H1 (cell line): Measurements from ENCODE around the gene EFEMP2. TPM values are rescaled to one million over a fixed set of nuclear protein-coding genes. Genes with fewer than 3 reads are reported as not detected.

ENCODE experiments used
- CTCF ChIA-PET: fragments of 300-600 bp; sonication (Branson Sonifier 250); formaldehyde crosslinking; loops from one replicate; lab custom pipeline; 2021; ENCODE audit not compliant: partially characterized antibody; lab: Charles Lee
- POLR2A ChIA-PET: fragments of 300-600 bp; sonication (Branson Sonifier 250); formaldehyde crosslinking; loops from one replicate; lab custom pipeline; 2021; ENCODE audit warnings: inconsistent platforms; ENCODE audit not compliant: partially characterized antibody; lab: Charles Lee
- DNase-seq, 2 experiments: peaks; one replicate each; pipeline versions ENCODE4 v3.0.0 to v3.0.0-alpha.2; 2010 to 2022; ENCODE audit warnings: low spot score in 2 of 2, low read depth in 1 of 2, mixed read lengths in 1 of 2
- FAIRE-seq: peaks from 2 replicates; lab custom pipeline; 2011; peaks lifted over from hg19 to GRCh38; lab: Jason Lieb, UNC
- H2AFZ ChIP-seq: 2 replicates; pipeline ENCODE4 v1.8.1; 2012; ENCODE audit warnings: low read length, inconsistent platforms
- H2AK5ac ChIP-seq: 2 replicates; pipeline ENCODE4 v1.6.1; 2013; ENCODE audit warnings: low read depth, low read length
- H2BK120ac ChIP-seq: replicated peaks from 2 replicates; pipeline ENCODE3; 2013; ENCODE audit warnings: low read depth, low read length, inconsistent platforms
- H2BK12ac ChIP-seq: 2 replicates; pipeline ENCODE4 v1.6.1; 2013; ENCODE audit warnings: low read depth, low read length
- H2BK15ac ChIP-seq: 2 replicates; pipeline ENCODE4 v1.6.1; 2013; ENCODE audit warnings: low read length
- H2BK20ac ChIP-seq: 2 replicates; pipeline ENCODE4 v1.6.1; 2013; ENCODE audit warnings: low read length
- H2BK5ac ChIP-seq: 2 replicates; pipeline ENCODE4 v1.6.1; 2013; ENCODE audit warnings: low read depth, low read length
- H3K14ac ChIP-seq: 2 replicates; pipeline ENCODE4 v1.6.1; 2013; ENCODE audit warnings: inconsistent platforms; ENCODE audit not compliant: insufficient read length
- H3K18ac ChIP-seq: 2 replicates; pipeline ENCODE4 v1.6.1; 2013; ENCODE audit warnings: low read length; ENCODE audit errors: extremely low read depth
- H3K23ac ChIP-seq: 2 replicates; pipeline ENCODE4 v1.6.1; 2013; ENCODE audit warnings: inconsistent platforms; ENCODE audit not compliant: insufficient read length
- H3K23me2 ChIP-seq: 2 replicates; pipeline ENCODE4 v1.6.1; 2013; ENCODE audit warnings: low read depth, low read length
- H3K27ac ChIP-seq: 2 replicates; pipeline ENCODE4 v1.6.1; 2011; ENCODE audit warnings: low read depth, low read length, inconsistent platforms
- H3K27me3 ChIP-seq, 4 experiments: replicated peaks in 1 of 4; 1 replicate in 1 of 4; 2 replicates in 3 of 4; pipeline versions ENCODE4 v1.6.1 to v1.8.1; 2011 to 2013; ENCODE audit warnings: low read length in 3 of 4, mild to moderate bottlenecking in 3 of 4, inconsistent platforms in 2 of 4, mixed read lengths in 2 of 4, moderate library complexity in 1 of 4; ENCODE audit not compliant: control insufficient read depth in 3 of 4, insufficient read depth in 3 of 4; ENCODE audit errors: extremely low read depth in 1 of 4
- H3K36me3 ChIP-seq, 4 experiments: 2 replicates each; pipeline versions ENCODE4 v1.6.1 to v1.8.1; 2011 to 2013; ENCODE audit warnings: mild to moderate bottlenecking in 4 of 4, low read length in 3 of 4, moderate library complexity in 2 of 4, control low read depth in 1 of 4, inconsistent platforms in 1 of 4; ENCODE audit not compliant: insufficient read depth in 4 of 4, control insufficient read depth in 2 of 4
- H3K4ac ChIP-seq: replicated peaks from 2 replicates; pipeline ENCODE3; 2013; ENCODE audit warnings: low read length, low read depth, mixed read lengths, inconsistent platforms; ENCODE audit not compliant: insufficient read length
- H3K4me1 ChIP-seq, 4 experiments: replicated peaks in 1 of 4; 1 replicate in 1 of 4; 2 replicates in 3 of 4; pipeline versions ENCODE4 v1.6.1 to v1.8.1; 2011 to 2013; ENCODE audit warnings: low read length in 3 of 4, inconsistent platforms in 2 of 4, mixed read lengths in 1 of 4; ENCODE audit not compliant: insufficient read depth in 4 of 4, control insufficient read depth in 3 of 4
- H3K4me2 ChIP-seq, 2 experiments: 2 replicates each; pipeline versions ENCODE4 v1.6.1 to v1.8.1; 2011 to 2013; ENCODE audit warnings: low read depth in 2 of 2, low read length in 2 of 2, control low read depth in 1 of 2, inconsistent platforms in 1 of 2, mild to moderate bottlenecking in 1 of 2; ENCODE audit not compliant: insufficient read depth in 1 of 2
- H3K4me3 ChIP-seq, 4 experiments: fragments of 200-600, 300-600 bp in 1 of 4; sonication (generic), shearing (Covaris generic), sonication (Bioruptor Twin) in 1 of 4; 2 replicates each; pipeline versions ENCODE4 v1.5.1 to v1.8.1; 2011 to 2016; ENCODE audit warnings: low read length in 4 of 4, low read depth in 3 of 4, control low read depth in 2 of 4, inconsistent platforms in 2 of 4, mild to moderate bottlenecking in 2 of 4, mixed read lengths in 1 of 4, moderate library complexity in 1 of 4; ENCODE audit not compliant: insufficient read depth in 2 of 4; ENCODE audit errors: extremely low read depth in 1 of 4
- H3K56ac ChIP-seq: replicated peaks from 2 replicates; pipeline ENCODE3; 2013; ENCODE audit warnings: low read depth, mild to moderate bottlenecking, mixed read lengths, low read length, inconsistent platforms; ENCODE audit not compliant: insufficient read length
- H3K79me1 ChIP-seq: 2 replicates; pipeline ENCODE4 v1.6.1; 2013; ENCODE audit warnings: low read depth, low read length, control low read depth
- H3K79me2 ChIP-seq, 2 experiments: 2 replicates each; pipeline versions ENCODE4 v1.6.1 to v1.8.1; 2012 to 2013; ENCODE audit warnings: low read length in 2 of 2, mild to moderate bottlenecking in 2 of 2, inconsistent platforms in 1 of 2; ENCODE audit not compliant: insufficient read depth in 2 of 2, control insufficient read depth in 1 of 2
- H3K9ac ChIP-seq, 4 experiments: replicated peaks in 1 of 4; 1 replicate in 1 of 4; 2 replicates in 3 of 4; pipeline versions ENCODE4 v1.6.1 to v1.8.1; 2011 to 2013; ENCODE audit warnings: low read depth in 3 of 4, low read length in 3 of 4, control low read depth in 2 of 4, mild to moderate bottlenecking in 2 of 4, moderate library complexity in 2 of 4, inconsistent platforms in 1 of 4; ENCODE audit errors: extremely low read depth in 1 of 4
- H3K9me3 ChIP-seq, 2 experiments: 2 replicates each; pipeline versions ENCODE4 v1.6.1 to v1.8.1; 2012 to 2013; ENCODE audit warnings: mild to moderate bottlenecking in 2 of 2, moderate library complexity in 2 of 2, control low read depth in 1 of 2, inconsistent platforms in 1 of 2, low read depth in 1 of 2, low read length in 1 of 2, mixed read lengths in 1 of 2; ENCODE audit not compliant: insufficient read depth in 2 of 2
- H4K20me1 ChIP-seq, 2 experiments: replicated peaks in 1 of 2; 2 replicates each; pipeline versions ENCODE3 to v1.8.1; 2011 to 2013; ENCODE audit warnings: inconsistent platforms in 2 of 2, low read length in 2 of 2, mild to moderate bottlenecking in 1 of 2; ENCODE audit not compliant: insufficient read depth in 2 of 2, control insufficient read depth in 1 of 2
- H4K5ac ChIP-seq: 2 replicates; pipeline ENCODE4 v1.6.1; 2013; ENCODE audit warnings: low read length, low read depth, mixed read lengths, inconsistent platforms; ENCODE audit not compliant: insufficient read length
- H4K8ac ChIP-seq: 2 replicates; pipeline ENCODE4 v1.8.0; 2013; ENCODE audit warnings: mild to moderate bottlenecking, moderate library complexity, low read length, inconsistent platforms; ENCODE audit not compliant: insufficient read depth; ENCODE audit errors: extremely low read depth
- H4K91ac ChIP-seq: replicated peaks from 2 replicates; pipeline ENCODE3; 2013; ENCODE audit warnings: low read length, mixed read lengths, inconsistent platforms; ENCODE audit not compliant: insufficient read length
- BRCA1 ChIP-seq: IDR thresholded peaks from 2 replicates; pipeline ENCODE4 v1.6.1; 2012; ENCODE audit warnings: low read depth, low read length, improper control_type of control experiment
- CBX5 ChIP-seq: fragments of 300-800, 300-1000 bp; sonication (generic); IDR thresholded peaks from 2 replicates; pipeline ENCODE4 v1.7.1; 2016; ENCODE audit warnings: antibody characterized with exemption, low read length, low read depth
- CHD1 ChIP-seq: IDR thresholded peaks from 2 replicates; pipeline ENCODE4 v1.6.1; 2012; ENCODE audit warnings: low read depth, low read length, improper control_type of control experiment
- E2F6 ChIP-seq: IDR thresholded peaks from 2 replicates; pipeline ENCODE4 v1.6.1; 2012; ENCODE audit warnings: inconsistent platforms
- EGR1 ChIP-seq: IDR thresholded peaks from 2 replicates; pipeline ENCODE4 v1.6.1; 2011; ENCODE audit warnings: low read depth, low read length, borderline replicate concordance
- HDAC6 ChIP-seq: IDR thresholded peaks from one replicate; pipeline ENCODE4 v1.7.1; 2012; ENCODE audit warnings: low read depth, mild to moderate bottlenecking, inconsistent platforms, low read length, moderate library complexity
- NANOG ChIP-seq: IDR thresholded peaks from 2 replicates; pipeline ENCODE4 v1.6.1; 2011; ENCODE audit warnings: low read length, low read depth, mild to moderate bottlenecking, inconsistent platforms; ENCODE audit not compliant: insufficient read depth, poor library complexity, severe bottlenecking
- POLR2A ChIP-seq, 2 experiments: IDR thresholded peaks; 1 replicate in 1 of 2; 2 replicates in 1 of 2; pipeline ENCODE4 v1.6.1; 2011; ENCODE audit warnings: low read depth in 2 of 2, low read length in 2 of 2, mild to moderate bottlenecking in 2 of 2; ENCODE audit errors: control extremely low read depth in 1 of 2
- POLR2AphosphoS5 ChIP-seq: IDR thresholded peaks from 2 replicates; pipeline ENCODE4 v1.6.1; 2011; ENCODE audit warnings: low read depth, low read length
- RBBP5 ChIP-seq: IDR thresholded peaks from 2 replicates; pipeline ENCODE4 v1.7.1; 2012; ENCODE audit warnings: low read depth, mild to moderate bottlenecking, inconsistent platforms, low read length, moderate library complexity, borderline replicate concordance
- SAP30 ChIP-seq: fragments of 300-600 bp; sonication (generic); IDR thresholded peaks from 2 replicates; pipeline ENCODE4 v1.7.1; 2012; ENCODE audit warnings: low read length, moderate library complexity, mild to moderate bottlenecking, inconsistent platforms; ENCODE audit not compliant: insufficient read depth, insufficient replicate concordance
- YY1 ChIP-seq: IDR thresholded peaks from 2 replicates; pipeline ENCODE4 v1.6.1; 2011; ENCODE audit warnings: low read depth, mild to moderate bottlenecking, low read length
- ZNF274 ChIP-seq: IDR thresholded peaks from 2 replicates; pipeline ENCODE4 v1.7.0; 2012; ENCODE audit warnings: low read length, borderline replicate concordance; ENCODE audit errors: extremely low read depth
- WGBS, 2 experiments: shearing (Covaris generic) in 1 of 2; methylation state at CpG; one replicate each; pipeline versions ENCODE4 v1.1.6 to v1.1.7; 2013 to 2015; ENCODE audit warnings: low lambda C conversion rate in 2 of 2, mixed read lengths in 2 of 2, inconsistent platforms in 1 of 2, low coverage in 1 of 2, missing lambda C conversion rate in 1 of 2; ENCODE audit not compliant: insufficient replicate concordance in 2 of 2, insufficient coverage in 1 of 2, insufficient read length in 1 of 2; ENCODE audit errors: extremely low coverage in 1 of 2, missing lambda C conversion rate in 1 of 2; 5-methylcytosine and 5-hydroxymethylcytosine counted together
- polyA plus RNA-seq, 7 experiments: library from polyadenylated mRNA; depleted of rRNA in 3 of 7; stranded (reverse) in 5 of 7; unstranded in 2 of 7; fragments of >200 nt in 5 of 7; fragments of 200-250 nt in 2 of 7; gene quantifications; 1 replicate in 5 of 7; 2 replicates in 1 of 7; 4 replicates in 1 of 7; pipeline versions ENCODE4 v1.2.1 to v1.2.3, GENCODE V29; 2011 to 2013; ENCODE audit warnings: missing spikeins in 2 of 7, mixed read lengths in 2 of 7
- total RNA-seq: library from RNA; stranded (reverse); fragmentation: NEBNext Ultra II Directional; extraction: Animal tissue kit (Norgen Biotek cat#: 25700); gene quantifications from 2 replicates; pipeline ENCODE4 v1.2.1, GENCODE V29; 2021

Gene EFEMP2
- total and polyA plus RNA-seq, 2 of the 8 experiments (the other 6 are each of a cell fraction or from before 2014, with no cell fraction given) = 8.8 to 17.2 TPM

GRCh38 chr11:65826984-65827735, 45.4 kb downstream of the EFEMP2 start:
- POLR2A ChIA-PET = interaction anchor here (0.6 to 2.0 kb wide), 7 partner anchors 22 to 39 kb away, joined by 3 to 6 read pairs (median 5); no protein-coding TSS in a partner anchor
- FAIRE-seq (no peak), DNase-seq (no peak)
- TF ChIP-seq CBX5 (no peak), ZNF274 (no peak), YY1 (no peak), SAP30 (no peak), BRCA1 (no peak), NANOG (no peak), E2F6 (no peak), HDAC6 (no peak), POLR2AphosphoS5 (no peak), RBBP5 (no peak), CHD1 (no peak), POLR2A (IDR thresholded peaks at IDR 0.05; ENCODE audit: control extremely low read depth in 1 of 2, low read depth in 2 of 2, low read length in 2 of 2) (no peak), EGR1 (no peak)

More at GRCh38 chr11:65826984-65827735, 45.4 kb downstream of the EFEMP2 start:
- no peak overlapping the region for H2BK12ac ChIP-seq
- H3K4me2 ChIP-seq = no peak overlapping the region
- no peak overlapping the region for H3K9ac ChIP-seq
- H3K79me1 ChIP-seq = no peaks in the 10 kb centered on the region
- no peaks in the 10 kb centered on the region for H3K79me2 ChIP-seq
- H3K23ac ChIP-seq = no peak overlapping the region
- no peak overlapping the region for H3K18ac ChIP-seq
- H3K4me3 ChIP-seq = no peak overlapping the region
- H2BK5ac ChIP-seq = no peak overlapping the region
- H3K36me3 ChIP-seq = no peaks in the 10 kb centered on the region
- CTCF ChIA-PET = interaction anchor here (0.7 to 19.6 kb wide), 15 partner anchors 10 to 121 kb away, joined by 3 to 347 read pairs (median 3); partner anchors contain the start of genes AP5B1, CCDC85B and FIBP
- no peak overlapping the region for H2AK5ac ChIP-seq
- H4K91ac ChIP-seq = no peak overlapping the region
- H3K14ac ChIP-seq = no peak overlapping the region
- no peak overlapping the region for H3K4ac ChIP-seq
- no peak overlapping the region for H2AFZ ChIP-seq
- no peak overlapping the region for H2BK15ac ChIP-seq
- H3K56ac ChIP-seq = no peak overlapping the region
- H3K9me3 ChIP-seq = no peaks in the 10 kb centered on the region
- no peaks in the 10 kb centered on the region for H4K20me1 ChIP-seq
- H3K27ac ChIP-seq = no peak overlapping the region
- H2BK20ac ChIP-seq = no peak overlapping the region
- H4K5ac ChIP-seq = no peak overlapping the region
- H3K4me1 ChIP-seq = no peaks in the 10 kb centered on the region
- no peak overlapping the region for H2BK120ac ChIP-seq
- H3K27me3 ChIP-seq = no peaks in the 10 kb centered on the region; a peak in 1 of 7 replicates
- no peak overlapping the region for H4K8ac ChIP-seq
- 89% methylated on average over 8 of the region's 8 CpGs; no CpG with 5 or more reads in 1 of the 2 experiments for WGBS, 2 experiments
- no peaks in the 10 kb centered on the region for H3K23me2 ChIP-seq
